Fibroblast of lung (primary cell): Measurements from ENCODE around the gene KTI12. TPM values are rescaled to one million over a fixed set of nuclear protein-coding genes. Genes with fewer than 3 reads are reported as not detected.
"Not testable (repeated sequence)": the region's sequence is repeated elsewhere in the genome, so short reads cannot be mapped to it uniquely, and the experiment has no call there.

Experiments used
- DNase-seq, 2 donors: peaks; one replicate each; pipeline versions ENCODE4 v3.0.0 to v3.0.0-alpha.2; 2010; ENCODE audit warnings: low read depth in 2 of 2
- H2AFZ ChIP-seq: 2 replicates; pipeline ENCODE4 v1.5.1; 2012; ENCODE audit warnings: low read length, control low read depth, inconsistent platforms
- H3K27ac ChIP-seq: 2 replicates; pipeline ENCODE4 v1.5.1; 2011; ENCODE audit warnings: low read length, control low read depth; ENCODE audit not compliant: insufficient read depth
- H3K27me3 ChIP-seq: 2 replicates; pipeline ENCODE4 v1.5.1; 2011; ENCODE audit warnings: mild to moderate bottlenecking, low read length; ENCODE audit not compliant: control insufficient read depth, insufficient read depth
- H3K36me3 ChIP-seq: 2 replicates; pipeline ENCODE4 v1.5.1; 2011; ENCODE audit warnings: low read length; ENCODE audit not compliant: control insufficient read depth, insufficient read depth
- H3K4me1 ChIP-seq: 2 replicates; pipeline ENCODE4 v1.5.1; 2011; ENCODE audit warnings: low read length; ENCODE audit not compliant: control insufficient read depth, insufficient read depth; ENCODE audit errors: extremely low read depth
- H3K4me2 ChIP-seq: 2 replicates; pipeline ENCODE4 v1.5.1; 2011; ENCODE audit warnings: low read length, control low read depth; ENCODE audit not compliant: insufficient read depth; ENCODE audit errors: extremely low read depth
- H3K4me3 ChIP-seq, 4 experiments: fragments of 200-600 bp in 1 of 4; sonication (generic) in 1 of 4; replicated peaks in 1 of 4; 2 replicates each; pipeline ENCODE4 v1.5.1; 2011 to 2016; ENCODE audit warnings: low read length in 4 of 4, low read depth in 3 of 4, mild to moderate bottlenecking in 3 of 4, control low read depth in 2 of 4, inconsistent platforms in 1 of 4, mixed read lengths in 1 of 4; ENCODE audit not compliant: insufficient read depth in 1 of 4; ENCODE audit errors: control extremely low read depth in 1 of 4
- H3K79me2 ChIP-seq: 2 replicates; pipeline ENCODE4 v1.5.1; 2012; ENCODE audit warnings: mild to moderate bottlenecking, low read length, inconsistent platforms; ENCODE audit not compliant: control insufficient read depth, insufficient read depth
- H3K9ac ChIP-seq: 2 replicates; pipeline ENCODE4 v1.5.1; 2011; ENCODE audit warnings: mild to moderate bottlenecking, low read length, control low read depth; ENCODE audit not compliant: insufficient read depth
- H3K9me3 ChIP-seq: 2 replicates; pipeline ENCODE4 v1.5.1; 2012; ENCODE audit warnings: low read depth, low read length; ENCODE audit not compliant: control insufficient read depth, insufficient read depth
- H4K20me1 ChIP-seq: 2 replicates; pipeline ENCODE4 v1.5.1; 2011; ENCODE audit warnings: low read length; ENCODE audit not compliant: control insufficient read depth, insufficient read depth; ENCODE audit errors: extremely low read depth
- CTCF ChIP-seq, 2 donors: IDR thresholded peaks in 1 of 2; conservative IDR thresholded peaks in 1 of 2; 1 replicate in 1 of 2; 2 replicates in 1 of 2; pipeline ENCODE4 v1.5.1; 2011 to 2012; ENCODE audit warnings: low read length in 2 of 2, control low read depth in 1 of 2, inconsistent platforms in 1 of 2, low read depth in 1 of 2, mild to moderate bottlenecking in 1 of 2
- EZH2 ChIP-seq: IDR thresholded peaks from 2 replicates; pipeline ENCODE4 v1.5.1; 2012; ENCODE audit warnings: low read length, control low read depth, mild to moderate bottlenecking; ENCODE audit errors: missing control alignments
- polyA minus RNA-seq: library from RNA; depleted of rRNA, polyadenylated mRNA; stranded (reverse); fragments of >200 nt; gene quantifications from 2 replicates; pipeline ENCODE4 v1.2.3, GENCODE V29; 2011; ENCODE audit warnings: low replicate concordance
- polyA plus RNA-seq, 2 donors: library from polyadenylated mRNA; depleted of rRNA in 1 of 2; stranded (reverse) in 1 of 2; unstranded in 1 of 2; fragments of >200 nt; gene quantifications; 2 replicates each; pipeline ENCODE4 v1.2.1, GENCODE V29; 2011 to 2012; ENCODE audit warnings: missing spikeins in 1 of 2
- total RNA-seq: library from RNA; depleted of rRNA; stranded (reverse); fragments of >200 nt; gene quantifications from 2 replicates; pipeline ENCODE4 v1.2.1, GENCODE V29; 2014

The KTI12 gene
- total RNA-seq: 6.9 and 7.8 TPM in 2 replicates
- polyA plus RNA-seq: 11.8 and 14.5 TPM in 2 replicates
- 10.7 and 15.4 TPM in 2 replicates for polyA plus RNA-seq (2012)
- 4.4 and 7.1 TPM in 2 replicates for polyA minus RNA-seq

GRCh38 chr1:52033190-52034049 is at the start of gene KTI12:
Gene KTI12 (minus strand): TSS chr1:52033810. CDS start chr1:52033761, 49 bp downstream.
- Histone ChIP-seq H3K27ac (peak within 1 kb of the TSS; percentile 96), H3K27me3 (no peaks in the 10 kb centered on the region), H3K4me2 (peak within 1 kb of the TSS; percentile 93), H3K79me2 (peaks cover 25% of the 10 kb centered on the region), H3K9ac (peak within 1 kb of the TSS; percentile 97), H3K9me3 (no peaks in the 10 kb centered on the region), H3K4me1 (peaks cover 7% of the 10 kb centered on the region), H3K36me3 (no peaks in the 10 kb centered on the region), H3K4me3 (peak within 1 kb of the TSS; percentile 59 to 90 (median 82)), H2AFZ (peak within 1 kb of the TSS; percentile 91), H4K20me1 (no peaks in the 10 kb centered on the region)
- TF ChIP-seq EZH2 (no peak), CTCF (conservative IDR thresholded peaks at IDR 0.05 in 1 of 2, IDR thresholded peaks at IDR 0.05 in 1 of 2; ENCODE audit: low read depth in 1 of 2, low read length in 2 of 2) (no peak)
- DNase-seq: peak; percentile 93

GRCh38 chr1:52080014-52080415 is 46.4 kb upstream of the KTI12 start:
- Histone ChIP-seq H4K20me1 (no peaks in the 10 kb centered on the region), H3K79me2 (no peaks in the 10 kb centered on the region), H3K36me3 (no peaks in the 10 kb centered on the region), H3K27ac (no peak overlapping the region), H3K4me1 (no peaks in the 10 kb centered on the region), H3K4me2 (no peak overlapping the region), H3K9ac (no peak overlapping the region), H2AFZ (no peak overlapping the region), H3K4me3 (no peak overlapping the region), H3K27me3 (no peaks in the 10 kb centered on the region), H3K9me3 (no peaks in the 10 kb centered on the region)
- no peak for DNase-seq
- TF ChIP-seq EZH2 (no peak), CTCF (conservative IDR thresholded peaks at IDR 0.05 in 1 of 2, IDR thresholded peaks at IDR 0.05 in 1 of 2; ENCODE audit: low read depth in 1 of 2, low read length in 2 of 2) (no peak)

- H3K9me3 ChIP-seq, H2AFZ ChIP-seq, DNase-seq, H3K9ac ChIP-seq, H4K20me1 ChIP-seq, H3K27ac ChIP-seq, H3K36me3 ChIP-seq, H3K4me2 ChIP-seq, H3K4me3 ChIP-seq, H3K4me1 ChIP-seq, H3K27me3 ChIP-seq, H3K79me2 ChIP-seq: not testable (repeated sequence)
These were observed 43.7 kb upstream of the KTI12 start for GRCh38 chr1:52077277-52077676.
